GM06990 (cell line): Measurements from ENCODE around the gene ASAP2.

Experiments used
- DNase-seq: peaks from one replicate; pipeline ENCODE4 v3.0.0-alpha.2; 2011; ENCODE audit not compliant: insufficient read length; ENCODE audit errors: extremely low read depth
- H3K27me3 ChIP-seq: replicated peaks from 2 replicates; pipeline ENCODE4 v1.6.0; 2011; ENCODE audit warnings: low read length; ENCODE audit not compliant: control insufficient read depth, insufficient read depth
- H3K36me3 ChIP-seq: 2 replicates; pipeline ENCODE4 v1.5.1; 2011; ENCODE audit warnings: low read length; ENCODE audit not compliant: control insufficient read depth, insufficient read depth
- H3K4me3 ChIP-seq: replicated peaks from 2 replicates; pipeline ENCODE4 v1.5.1; 2011; ENCODE audit warnings: low read depth, mild to moderate bottlenecking, control low read depth, low read length
- TF ChIP-seq, protein P1 (sequence below): IDR thresholded peaks from 2 replicates; pipeline ENCODE4 v1.5.1; 2011; ENCODE audit warnings: low read length, control low read depth, mild to moderate bottlenecking, inconsistent platforms; ENCODE audit not compliant: insufficient read depth, poor library complexity, severe bottlenecking

Gene ASAP2

DNA sequence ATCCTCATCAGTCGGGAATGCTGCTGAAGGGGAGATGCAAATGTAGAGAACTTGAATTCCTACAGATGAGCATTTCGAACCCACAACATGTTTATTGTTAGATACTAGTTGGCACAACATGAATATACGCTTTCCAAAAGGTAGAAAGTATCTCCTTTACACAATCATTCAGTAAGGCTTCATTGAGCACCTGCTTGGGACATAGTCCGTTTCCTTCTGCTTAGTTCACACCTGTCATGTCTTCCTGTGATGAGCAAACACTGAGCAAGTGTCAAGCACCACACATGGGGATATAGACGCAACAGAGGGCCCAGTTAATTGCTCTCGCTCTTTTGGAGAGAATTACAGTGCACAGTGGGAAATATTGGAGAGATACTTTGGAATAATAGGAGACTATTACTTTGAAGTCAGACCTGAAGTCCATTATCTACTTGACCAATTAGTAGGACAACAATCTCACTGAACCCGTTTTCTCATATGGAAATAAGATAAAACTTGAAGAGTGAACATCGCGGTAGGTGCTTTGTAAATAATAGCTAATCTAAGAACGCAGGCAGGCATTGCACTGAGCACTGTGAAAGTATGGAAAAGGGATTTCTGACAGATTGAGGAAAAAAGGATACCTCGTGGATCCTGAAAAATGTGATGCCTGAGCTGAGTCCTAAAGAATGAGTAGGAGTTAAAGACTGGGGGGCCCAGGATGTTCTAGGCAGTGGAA, 218.0 kb downstream of the ASAP2 start:
- TF ChIP-seq, protein P1, sequence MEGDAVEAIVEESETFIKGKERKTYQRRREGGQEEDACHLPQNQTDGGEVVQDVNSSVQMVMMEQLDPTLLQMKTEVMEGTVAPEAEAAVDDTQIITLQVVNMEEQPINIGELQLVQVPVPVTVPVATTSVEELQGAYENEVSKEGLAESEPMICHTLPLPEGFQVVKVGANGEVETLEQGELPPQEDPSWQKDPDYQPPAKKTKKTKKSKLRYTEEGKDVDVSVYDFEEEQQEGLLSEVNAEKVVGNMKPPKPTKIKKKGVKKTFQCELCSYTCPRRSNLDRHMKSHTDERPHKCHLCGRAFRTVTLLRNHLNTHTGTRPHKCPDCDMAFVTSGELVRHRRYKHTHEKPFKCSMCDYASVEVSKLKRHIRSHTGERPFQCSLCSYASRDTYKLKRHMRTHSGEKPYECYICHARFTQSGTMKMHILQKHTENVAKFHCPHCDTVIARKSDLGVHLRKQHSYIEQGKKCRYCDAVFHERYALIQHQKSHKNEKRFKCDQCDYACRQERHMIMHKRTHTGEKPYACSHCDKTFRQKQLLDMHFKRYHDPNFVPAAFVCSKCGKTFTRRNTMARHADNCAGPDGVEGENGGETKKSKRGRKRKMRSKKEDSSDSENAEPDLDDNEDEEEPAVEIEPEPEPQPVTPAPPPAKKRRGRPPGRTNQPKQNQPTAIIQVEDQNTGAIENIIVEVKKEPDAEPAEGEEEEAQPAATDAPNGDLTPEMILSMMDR = no peak
- no peak for DNase-seq
- Histone ChIP-seq H3K27me3 (no peaks in the 10 kb centered on the region), H3K36me3 (no peaks in the 10 kb centered on the region; the same call in 1 of the 2 replicates), H3K4me3 (peak overlapping the region; percentile 81)

DNA sequence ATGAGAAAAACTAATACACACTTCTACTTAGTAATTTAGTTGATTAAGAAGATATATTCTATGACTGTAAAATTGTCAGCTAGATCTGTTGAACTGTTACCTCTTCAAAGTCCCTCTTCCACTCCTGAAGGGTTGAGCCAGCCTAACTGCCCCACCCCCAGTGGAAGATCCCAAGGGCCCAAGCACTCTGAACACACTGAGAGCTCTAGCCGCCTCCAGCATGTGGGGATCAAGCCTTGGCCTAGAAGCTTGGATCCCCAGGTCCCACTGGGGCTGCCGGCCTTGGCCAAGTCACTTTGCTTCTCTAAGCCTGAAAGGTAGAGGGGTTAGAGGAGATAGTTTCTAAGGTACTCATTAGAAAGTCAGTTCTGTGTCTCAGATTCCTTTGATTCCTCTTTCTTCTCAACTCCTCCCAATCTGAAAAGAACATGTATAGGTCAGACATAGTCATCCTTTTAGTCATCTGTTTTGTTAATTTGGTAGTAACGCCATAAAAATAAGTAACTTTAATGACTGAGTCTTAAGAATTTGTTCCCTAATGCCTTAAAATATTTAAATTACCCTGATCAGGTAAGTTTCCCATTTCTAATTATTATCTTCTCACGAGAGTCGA, 222.5 kb downstream of the ASAP2 start:
- Histone ChIP-seq H3K27me3 (no peaks in the 10 kb centered on the region), H3K4me3 (no peak overlapping the region), H3K36me3 (peaks cover 3% of the 10 kb centered on the region)
- no peak for DNase-seq
- TF ChIP-seq, protein P1 = no peak

DNA sequence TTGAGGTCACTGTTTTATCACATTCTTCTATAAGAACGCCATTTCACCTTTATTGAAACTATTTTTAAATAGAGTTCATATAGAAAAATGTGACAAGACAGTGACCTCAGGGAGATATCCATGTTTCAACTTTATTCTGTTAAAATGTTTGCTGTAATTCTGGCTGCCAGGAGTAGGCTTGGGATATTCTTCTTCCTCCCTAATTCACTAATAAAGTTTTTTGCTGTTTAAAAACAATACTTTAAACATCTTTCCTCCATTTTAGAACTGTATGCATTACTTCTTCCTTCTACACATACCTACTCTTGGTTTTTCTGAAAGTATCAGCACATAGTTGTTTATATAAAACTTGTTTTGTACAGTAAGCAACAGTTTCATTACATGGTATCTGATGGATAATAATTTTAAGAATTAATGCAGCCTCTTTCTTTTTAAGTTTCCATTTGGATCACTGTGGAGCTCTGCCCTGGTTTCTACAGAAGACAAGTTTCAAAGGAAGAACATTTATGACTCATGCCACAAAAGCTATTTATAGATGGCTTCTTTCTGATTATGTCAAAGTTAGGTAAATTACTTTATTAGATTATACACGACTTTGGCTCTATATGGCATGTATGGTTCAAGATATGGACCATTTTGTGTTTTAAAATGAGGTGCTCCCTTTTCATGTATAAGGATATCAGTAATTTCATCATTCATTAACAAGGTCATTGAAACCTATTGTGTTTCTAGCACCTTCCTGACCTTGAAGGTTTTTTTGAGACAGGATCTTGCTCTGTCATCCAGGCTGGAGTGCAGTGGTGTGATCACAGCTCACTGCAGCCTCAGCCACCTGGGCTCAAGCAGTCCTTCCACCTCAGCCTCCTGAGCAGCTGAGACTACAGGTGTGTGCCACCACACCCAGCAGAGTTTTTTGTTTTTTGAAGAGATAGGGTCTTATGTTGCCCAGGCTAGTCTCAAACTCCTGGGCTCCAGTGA, 224.0 kb downstream of the ASAP2 start:
- no peak for DNase-seq
- TF ChIP-seq, protein P1 = no peak
- Histone ChIP-seq H3K36me3 (peaks cover 3% of the 10 kb centered on the region), H3K4me3 (no peak overlapping the region), H3K27me3 (no peaks in the 10 kb centered on the region)

DNA sequence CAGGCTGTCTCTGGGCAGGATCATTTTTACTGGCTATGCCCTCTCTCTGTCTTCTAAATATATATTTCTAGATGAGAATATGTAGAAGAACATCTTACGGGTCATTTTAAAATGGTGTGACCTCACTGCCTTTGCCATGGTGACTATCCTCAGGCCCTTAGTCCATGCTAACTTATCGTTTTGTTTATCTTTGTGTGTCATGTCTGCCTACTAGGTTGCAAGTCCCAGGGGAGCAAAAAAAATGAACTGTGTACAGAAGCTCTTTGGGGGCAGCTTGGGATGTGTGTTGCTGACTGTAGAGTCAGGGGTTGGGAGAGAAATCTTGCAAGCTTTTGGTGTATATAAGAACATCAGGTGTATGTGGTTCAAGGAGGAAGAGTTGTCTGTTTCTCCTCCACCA, 227.9 kb downstream of the ASAP2 start:
- Histone ChIP-seq H3K4me3 (no peak overlapping the region), H3K36me3 (peaks cover 5% of the 10 kb centered on the region), H3K27me3 (no peaks in the 10 kb centered on the region)
- no peak for DNase-seq
- TF ChIP-seq, protein P1 = no peak

DNA sequence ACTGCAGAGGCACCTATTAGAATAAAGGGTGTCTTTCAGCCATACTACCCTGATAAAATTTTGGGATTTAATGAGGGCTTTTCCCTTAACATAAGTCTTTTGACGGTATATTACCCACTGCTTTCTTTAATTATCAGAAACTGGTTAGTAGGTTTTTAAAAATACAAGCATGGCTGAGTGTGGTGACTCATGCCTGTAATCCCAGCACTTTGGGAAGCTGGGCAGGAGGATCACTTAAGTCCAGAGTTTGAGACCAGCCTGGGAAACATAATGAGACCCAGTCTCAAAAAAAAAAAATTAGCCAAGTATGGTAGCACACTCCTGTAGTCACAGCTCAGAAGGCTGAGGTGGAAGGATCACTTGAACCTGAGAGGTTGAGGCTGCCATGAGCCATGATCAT, 232.9 kb downstream of the ASAP2 start:
- no peak for DNase-seq
- Histone ChIP-seq H3K27me3 (no peaks in the 10 kb centered on the region), H3K4me3 (no peak overlapping the region), H3K36me3 (peaks cover 17% of the 10 kb centered on the region)
- TF ChIP-seq, protein P1 = no peak
